WTC11 (cell line): Measurements from ENCODE around the gene DSEL. TPM values are rescaled to one million over a fixed set of nuclear protein-coding genes. Genes with fewer than 3 reads are reported as not detected.

ENCODE experiments used
- ATAC-seq: fragments of 200-7000 bp; cut with Tn5 transposase; 2 replicates; pipeline ENCODE4 v1.10.0; 2021; ENCODE audit warnings: mild to moderate bottlenecking, moderate library complexity
- CTCF ChIA-PET: fragments of 300-600 bp; sonication (Branson Sonifier 250); formaldehyde crosslinking; loops from one replicate; lab custom pipeline; 2021; ENCODE audit warnings: antibody characterized with exemption; lab: Charles Lee
- POLR2A ChIA-PET: fragments of 350-600 bp; sonication (Branson Sonifier 250); formaldehyde crosslinking; loops from one replicate; lab custom pipeline; 2021; ENCODE audit warnings: antibody characterized with exemption; lab: Charles Lee
- DNase-seq: peaks from one replicate; pipeline ENCODE4 v3.0.0; 2021; ENCODE audit warnings: low spot score
- H3K27ac Mint-ChIP-seq: 2 replicates; pipeline ENCODE4 v1.8.0; 2021; ENCODE audit warnings: mixed read lengths
- H3K27me3 Mint-ChIP-seq: 2 replicates; pipeline ENCODE4 v1.8.0; 2021; ENCODE audit warnings: low read depth, mild to moderate bottlenecking, moderate library complexity, mixed read lengths
- H3K36me3 Mint-ChIP-seq: 2 replicates; pipeline ENCODE4 v1.8.0; 2021; ENCODE audit warnings: mixed read lengths
- H3K4me1 Mint-ChIP-seq: 2 replicates; pipeline ENCODE4 v1.8.0; 2022; ENCODE audit warnings: mixed read lengths
- H3K4me3 Mint-ChIP-seq: 2 replicates; pipeline ENCODE4 v1.8.0; 2021; ENCODE audit warnings: mild to moderate bottlenecking, moderate library complexity, mixed read lengths
- H3K9me3 Mint-ChIP-seq: 2 replicates; pipeline ENCODE4 v1.8.0; 2021; ENCODE audit warnings: mixed read lengths
- CTCF ChIP-seq: fragments of 200-600 bp; IDR thresholded peaks from 2 replicates; pipeline ENCODE4 v1.8.0; 2022; ENCODE audit warnings: antibody characterized with exemption
- ESRRA ChIP-seq: sonication (generic); formaldehyde crosslinking; IDR thresholded peaks from 2 replicates; pipeline ENCODE4 v1.8.1; 2022; ENCODE audit warnings: mild to moderate bottlenecking, missing genetic modification reagents, borderline replicate concordance
- GABPB1 ChIP-seq: sonication (generic); formaldehyde crosslinking; IDR thresholded peaks from 2 replicates; pipeline ENCODE4 v1.8.1; 2023; ENCODE audit warnings: mild to moderate bottlenecking, missing genetic modification reagents
- IRF2 ChIP-seq: sonication (generic); formaldehyde crosslinking; IDR thresholded peaks from 2 replicates; pipeline ENCODE4 v1.8.0; 2022; ENCODE audit warnings: low read depth, missing genetic modification reagents, borderline replicate concordance
- MAX ChIP-seq: sonication (generic); formaldehyde crosslinking; IDR thresholded peaks from 2 replicates; pipeline ENCODE4 v1.8.0; 2022; ENCODE audit warnings: mild to moderate bottlenecking, missing genetic modification reagents
- MYBL2 ChIP-seq: sonication (generic); formaldehyde crosslinking; IDR thresholded peaks from 2 replicates; pipeline ENCODE4 v1.8.1; 2023; ENCODE audit warnings: mild to moderate bottlenecking, moderate library complexity, missing genetic modification reagents
- SMAD3 ChIP-seq: sonication (generic); formaldehyde crosslinking; IDR thresholded peaks from 2 replicates; pipeline ENCODE4 v1.8.0; 2022; ENCODE audit warnings: missing genetic modification reagents, mild to moderate bottlenecking, borderline replicate concordance
- TCF7 ChIP-seq: sonication (generic); formaldehyde crosslinking; IDR thresholded peaks from 2 replicates; pipeline ENCODE4 v1.8.0; 2022; ENCODE audit warnings: mild to moderate bottlenecking, low read depth, missing genetic modification reagents, moderate library complexity
- TP53 ChIP-seq: sonication (generic); formaldehyde crosslinking; IDR thresholded peaks from 2 replicates; pipeline ENCODE4 v1.8.1; 2023; ENCODE audit warnings: mild to moderate bottlenecking, missing genetic modification reagents
- USF1 ChIP-seq: sonication (generic); formaldehyde crosslinking; IDR thresholded peaks from 2 replicates; pipeline ENCODE4 v1.8.0; 2022; ENCODE audit warnings: mild to moderate bottlenecking, missing genetic modification reagents
- ZNF396 ChIP-seq: fragments of 250-450 bp; sonication (Bioruptor Pico); IDR thresholded peaks from 2 replicates; pipeline ENCODE4 v1.8.0; 2021; ENCODE audit warnings: mild to moderate bottlenecking, moderate library complexity, borderline replicate concordance
- total RNA-seq: library from RNA; stranded (reverse); gene quantifications from 3 replicates; pipeline ENCODE4 v1.2.3, GENCODE V29; 2021
- TF ChIP-seq, protein P1 (sequence below): sonication (generic); formaldehyde crosslinking; IDR thresholded peaks from 2 replicates; pipeline ENCODE4 v1.8.0; 2023; ENCODE audit warnings: missing genetic modification reagents, mild to moderate bottlenecking, borderline replicate concordance
- TF ChIP-seq, protein P2 (sequence below): sonication (generic); formaldehyde crosslinking; IDR thresholded peaks from 2 replicates; pipeline ENCODE4 v1.8.1; 2023; ENCODE audit warnings: mild to moderate bottlenecking, missing genetic modification reagents
- TF ChIP-seq, protein P3 (sequence below): fragments of 250-450 bp; sonication (Bioruptor Pico); IDR thresholded peaks from 2 replicates; pipeline ENCODE4 v1.9.0; 2021; ENCODE audit warnings: mild to moderate bottlenecking

Gene DSEL
- total RNA-seq, 1 experiment from 2014 or later: 33.4 TPM

- TF ChIP-seq, protein P1, sequence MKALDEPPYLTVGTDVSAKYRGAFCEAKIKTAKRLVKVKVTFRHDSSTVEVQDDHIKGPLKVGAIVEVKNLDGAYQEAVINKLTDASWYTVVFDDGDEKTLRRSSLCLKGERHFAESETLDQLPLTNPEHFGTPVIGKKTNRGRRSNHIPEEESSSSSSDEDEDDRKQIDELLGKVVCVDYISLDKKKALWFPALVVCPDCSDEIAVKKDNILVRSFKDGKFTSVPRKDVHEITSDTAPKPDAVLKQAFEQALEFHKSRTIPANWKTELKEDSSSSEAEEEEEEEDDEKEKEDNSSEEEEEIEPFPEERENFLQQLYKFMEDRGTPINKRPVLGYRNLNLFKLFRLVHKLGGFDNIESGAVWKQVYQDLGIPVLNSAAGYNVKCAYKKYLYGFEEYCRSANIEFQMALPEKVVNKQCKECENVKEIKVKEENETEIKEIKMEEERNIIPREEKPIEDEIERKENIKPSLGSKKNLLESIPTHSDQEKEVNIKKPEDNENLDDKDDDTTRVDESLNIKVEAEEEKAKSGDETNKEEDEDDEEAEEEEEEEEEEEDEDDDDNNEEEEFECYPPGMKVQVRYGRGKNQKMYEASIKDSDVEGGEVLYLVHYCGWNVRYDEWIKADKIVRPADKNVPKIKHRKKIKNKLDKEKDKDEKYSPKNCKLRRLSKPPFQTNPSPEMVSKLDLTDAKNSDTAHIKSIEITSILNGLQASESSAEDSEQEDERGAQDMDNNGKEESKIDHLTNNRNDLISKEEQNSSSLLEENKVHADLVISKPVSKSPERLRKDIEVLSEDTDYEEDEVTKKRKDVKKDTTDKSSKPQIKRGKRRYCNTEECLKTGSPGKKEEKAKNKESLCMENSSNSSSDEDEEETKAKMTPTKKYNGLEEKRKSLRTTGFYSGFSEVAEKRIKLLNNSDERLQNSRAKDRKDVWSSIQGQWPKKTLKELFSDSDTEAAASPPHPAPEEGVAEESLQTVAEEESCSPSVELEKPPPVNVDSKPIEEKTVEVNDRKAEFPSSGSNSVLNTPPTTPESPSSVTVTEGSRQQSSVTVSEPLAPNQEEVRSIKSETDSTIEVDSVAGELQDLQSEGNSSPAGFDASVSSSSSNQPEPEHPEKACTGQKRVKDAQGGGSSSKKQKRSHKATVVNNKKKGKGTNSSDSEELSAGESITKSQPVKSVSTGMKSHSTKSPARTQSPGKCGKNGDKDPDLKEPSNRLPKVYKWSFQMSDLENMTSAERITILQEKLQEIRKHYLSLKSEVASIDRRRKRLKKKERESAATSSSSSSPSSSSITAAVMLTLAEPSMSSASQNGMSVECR (CRISPR knock-in tag): no peak
- TF ChIP-seq, protein P2, sequence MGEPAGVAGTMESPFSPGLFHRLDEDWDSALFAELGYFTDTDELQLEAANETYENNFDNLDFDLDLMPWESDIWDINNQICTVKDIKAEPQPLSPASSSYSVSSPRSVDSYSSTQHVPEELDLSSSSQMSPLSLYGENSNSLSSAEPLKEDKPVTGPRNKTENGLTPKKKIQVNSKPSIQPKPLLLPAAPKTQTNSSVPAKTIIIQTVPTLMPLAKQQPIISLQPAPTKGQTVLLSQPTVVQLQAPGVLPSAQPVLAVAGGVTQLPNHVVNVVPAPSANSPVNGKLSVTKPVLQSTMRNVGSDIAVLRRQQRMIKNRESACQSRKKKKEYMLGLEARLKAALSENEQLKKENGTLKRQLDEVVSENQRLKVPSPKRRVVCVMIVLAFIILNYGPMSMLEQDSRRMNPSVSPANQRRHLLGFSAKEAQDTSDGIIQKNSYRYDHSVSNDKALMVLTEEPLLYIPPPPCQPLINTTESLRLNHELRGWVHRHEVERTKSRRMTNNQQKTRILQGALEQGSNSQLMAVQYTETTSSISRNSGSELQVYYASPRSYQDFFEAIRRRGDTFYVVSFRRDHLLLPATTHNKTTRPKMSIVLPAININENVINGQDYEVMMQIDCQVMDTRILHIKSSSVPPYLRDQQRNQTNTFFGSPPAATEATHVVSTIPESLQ (CRISPR knock-in tag): no peak
- TF ChIP-seq MAX (CRISPR knock-in tag): no peak
- no peak for TF ChIP-seq SMAD3 (CRISPR knock-in tag)
- TF ChIP-seq TP53 (CRISPR knock-in tag): no peak
- TF ChIP-seq, protein P3, sequence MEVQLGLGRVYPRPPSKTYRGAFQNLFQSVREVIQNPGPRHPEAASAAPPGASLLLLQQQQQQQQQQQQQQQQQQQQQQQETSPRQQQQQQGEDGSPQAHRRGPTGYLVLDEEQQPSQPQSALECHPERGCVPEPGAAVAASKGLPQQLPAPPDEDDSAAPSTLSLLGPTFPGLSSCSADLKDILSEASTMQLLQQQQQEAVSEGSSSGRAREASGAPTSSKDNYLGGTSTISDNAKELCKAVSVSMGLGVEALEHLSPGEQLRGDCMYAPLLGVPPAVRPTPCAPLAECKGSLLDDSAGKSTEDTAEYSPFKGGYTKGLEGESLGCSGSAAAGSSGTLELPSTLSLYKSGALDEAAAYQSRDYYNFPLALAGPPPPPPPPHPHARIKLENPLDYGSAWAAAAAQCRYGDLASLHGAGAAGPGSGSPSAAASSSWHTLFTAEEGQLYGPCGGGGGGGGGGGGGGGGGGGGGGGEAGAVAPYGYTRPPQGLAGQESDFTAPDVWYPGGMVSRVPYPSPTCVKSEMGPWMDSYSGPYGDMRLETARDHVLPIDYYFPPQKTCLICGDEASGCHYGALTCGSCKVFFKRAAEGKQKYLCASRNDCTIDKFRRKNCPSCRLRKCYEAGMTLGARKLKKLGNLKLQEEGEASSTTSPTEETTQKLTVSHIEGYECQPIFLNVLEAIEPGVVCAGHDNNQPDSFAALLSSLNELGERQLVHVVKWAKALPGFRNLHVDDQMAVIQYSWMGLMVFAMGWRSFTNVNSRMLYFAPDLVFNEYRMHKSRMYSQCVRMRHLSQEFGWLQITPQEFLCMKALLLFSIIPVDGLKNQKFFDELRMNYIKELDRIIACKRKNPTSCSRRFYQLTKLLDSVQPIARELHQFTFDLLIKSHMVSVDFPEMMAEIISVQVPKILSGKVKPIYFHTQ (CRISPR knock-in tag): no peak
- TF ChIP-seq TCF7: no peak
- no peak for TF ChIP-seq IRF2 (CRISPR knock-in tag)
Measured at GRCh38 chr18:67478249-67478648, 38.3 kb downstream of the DSEL start (continued).

DNA sequence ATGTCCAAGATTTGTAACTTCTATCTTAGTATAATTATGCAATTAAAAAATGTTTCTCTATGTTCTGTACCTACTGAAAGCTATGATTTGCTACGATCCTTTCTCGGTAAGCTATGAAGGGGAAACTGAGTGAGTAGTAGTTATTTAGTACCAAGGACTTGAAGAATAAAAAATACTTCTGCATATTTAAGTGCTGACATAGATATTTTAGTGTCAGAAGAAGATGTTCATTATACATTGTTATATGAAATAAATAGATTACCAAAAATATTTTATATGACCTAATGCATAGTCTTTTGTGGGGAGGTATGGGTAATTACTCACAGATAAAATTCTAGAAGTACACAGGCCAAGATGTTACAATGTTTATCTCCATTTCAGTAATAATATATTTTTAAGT lies 39.0 kb downstream of the DSEL start:
- TF ChIP-seq ESRRA (CRISPR knock-in tag): no peak
- no peak for TF ChIP-seq USF1 (CRISPR knock-in tag)
- no peak for TF ChIP-seq MYBL2 (CRISPR knock-in tag)
- no peak for TF ChIP-seq ZNF396 (CRISPR knock-in tag)
- no peak for TF ChIP-seq GABPB1
- TF ChIP-seq CTCF: no peak
- Mint-ChIP-seq H3K27ac (no peak overlapping the region), H3K36me3 (no peaks in the 10 kb centered on the region), H3K27me3 (no peaks in the 10 kb centered on the region), H3K9me3 (no peaks in the 10 kb centered on the region), H3K4me1 (peaks cover 4% of the 10 kb centered on the region), H3K4me3 (no peak overlapping the region)
- ATAC-seq (no peak), DNase-seq (no peak)
- ChIA-PET POLR2A (no interaction called here), CTCF (no interaction called here)
